GM21723 (cell line): Measurements from ENCODE around the gene IPO11.
"Not testable (repeated sequence)": the region's sequence is repeated elsewhere in the genome, so short reads cannot be mapped to it uniquely, and the experiment has no call there.

Source experiments
- ATAC-seq: cut with Tn5 transposase; IDR thresholded peaks from one replicate; pipeline ENCODE4 v1.9.1; 2021; ENCODE audit warnings: mild to moderate bottlenecking, moderate library complexity; ENCODE audit not compliant: unreplicated experiment

The IPO11 gene

DNA sequence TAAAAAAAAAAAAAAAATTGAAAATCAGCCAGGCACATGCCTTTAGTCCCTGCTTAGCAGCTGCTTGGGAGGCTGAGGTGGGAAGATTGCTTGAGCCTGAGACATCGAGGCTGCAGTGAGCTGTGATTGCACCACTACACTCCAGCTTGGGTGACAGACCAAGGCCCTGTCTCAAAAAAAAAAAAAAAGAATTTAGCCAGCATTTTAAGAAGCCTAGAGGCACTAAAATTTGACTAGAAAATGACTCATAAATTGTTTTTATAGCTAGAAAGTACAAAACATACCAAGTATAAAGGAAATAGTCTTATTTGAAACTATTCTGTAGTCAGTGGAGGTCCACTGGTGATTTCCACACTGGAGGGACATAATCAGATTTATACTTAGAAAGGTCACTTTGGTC, 183.5 kb downstream of the IPO11 start:
- no peak for ATAC-seq

DNA sequence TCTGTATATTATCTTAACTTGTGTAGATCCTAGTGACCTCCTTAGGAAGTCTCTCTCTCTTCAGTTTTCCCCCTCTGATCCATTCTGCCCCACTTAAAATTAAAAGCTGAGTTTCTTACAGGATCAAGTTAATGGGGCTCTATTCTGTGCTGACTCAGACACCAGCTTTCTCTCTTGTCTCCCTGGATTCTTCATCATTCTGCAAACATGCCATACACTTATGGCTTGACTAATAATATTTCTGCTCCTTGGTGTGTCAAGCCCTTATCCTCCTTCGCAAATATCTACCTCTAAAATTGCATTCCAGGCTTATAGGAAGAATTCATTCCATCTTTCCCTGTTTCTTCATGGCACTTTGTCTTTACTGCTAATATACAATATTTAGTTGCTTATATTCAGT, 184.1 kb downstream of the IPO11 start:
- ATAC-seq = no peak

DNA sequence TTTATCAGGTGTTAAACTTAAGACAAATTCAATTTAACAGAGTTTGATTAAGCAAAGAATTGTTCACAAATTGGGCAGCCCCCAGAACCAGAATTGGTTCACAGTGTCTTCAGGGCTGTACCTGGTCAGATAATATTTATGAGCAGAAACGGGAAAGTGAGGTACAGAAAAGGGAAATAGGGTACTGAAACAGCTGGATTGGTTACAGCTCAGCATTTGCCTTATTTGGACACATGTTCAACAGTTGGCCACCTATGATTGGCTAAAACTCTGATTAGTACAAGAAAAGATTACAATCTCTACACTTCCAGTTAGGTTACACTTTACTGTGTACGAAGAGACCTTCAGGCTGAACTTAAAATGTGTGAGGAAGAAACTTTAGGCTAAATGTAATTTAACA, 184.8 kb downstream of the IPO11 start:
- ATAC-seq = no peak

DNA sequence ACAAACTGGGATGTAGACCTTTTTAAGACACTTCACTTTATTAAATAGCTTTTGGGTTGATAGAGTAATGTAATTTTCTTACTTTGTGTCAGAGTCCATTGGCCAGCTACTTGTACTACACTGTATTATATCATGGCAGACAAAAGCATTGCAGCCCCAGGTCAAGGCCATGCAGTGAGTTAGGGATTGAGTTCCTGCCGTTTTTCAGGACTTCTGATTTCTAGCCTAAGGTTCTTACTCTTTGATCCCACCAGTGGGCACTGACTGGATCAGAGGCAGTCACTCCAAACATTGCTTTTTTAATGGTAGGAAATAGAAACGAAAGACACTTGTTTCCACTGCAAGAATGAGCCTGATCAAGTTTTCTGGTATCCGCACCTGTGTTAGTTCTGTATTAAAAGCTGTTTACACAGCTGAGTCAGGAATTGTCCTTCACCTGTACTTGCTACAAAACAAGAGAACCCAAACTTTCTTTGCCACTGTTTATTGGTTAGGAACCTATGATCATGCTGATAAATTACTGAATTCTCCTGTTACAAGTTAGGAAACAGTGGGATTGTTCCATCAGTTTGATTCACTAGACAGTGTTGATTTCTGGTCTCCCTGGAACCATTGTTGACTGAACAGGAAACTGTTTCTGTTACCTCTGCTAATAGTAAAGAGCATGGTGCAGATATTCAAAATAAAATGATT, 188.1 kb downstream of the IPO11 start:
- no peak for ATAC-seq

DNA sequence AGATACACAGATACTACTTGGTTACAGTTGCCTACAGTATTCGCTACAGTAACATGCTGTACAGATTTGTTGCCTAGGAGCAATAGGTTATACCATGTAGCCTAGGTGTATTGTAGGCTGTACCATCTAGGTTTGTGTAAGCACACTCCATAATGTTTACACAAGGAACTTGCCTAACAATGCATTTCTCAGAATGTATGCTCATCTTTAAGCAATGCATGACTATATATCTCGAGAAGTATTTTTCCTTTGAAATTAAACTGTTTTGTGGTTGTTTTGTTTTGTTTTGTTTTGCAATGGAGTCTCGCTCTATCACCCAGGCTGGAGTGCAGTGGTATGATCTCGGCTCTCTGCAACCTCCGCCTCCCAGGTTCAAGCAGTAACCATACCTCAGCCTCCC, 191.4 kb downstream of the IPO11 start:
- no peak for ATAC-seq

DNA sequence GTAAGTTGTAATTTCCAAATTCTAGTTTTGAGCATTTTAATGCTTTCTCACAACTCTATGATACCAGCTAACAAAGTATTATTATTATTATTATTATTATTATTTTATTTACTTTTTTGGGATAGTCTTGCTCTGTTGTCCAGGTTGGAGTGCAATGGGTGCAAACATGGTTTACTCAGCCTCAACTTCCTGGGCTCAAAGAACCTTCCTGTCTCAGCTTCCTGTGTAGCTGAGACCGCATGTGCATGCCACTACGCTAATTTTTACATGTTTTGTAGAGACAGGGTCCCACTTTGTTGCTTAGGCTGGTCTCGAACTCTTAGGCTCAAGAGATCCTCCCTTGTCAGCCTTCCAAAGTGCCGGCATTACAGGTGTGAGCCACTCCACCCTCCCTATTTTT, 193.1 kb downstream of the IPO11 start:
- no peak for ATAC-seq

DNA sequence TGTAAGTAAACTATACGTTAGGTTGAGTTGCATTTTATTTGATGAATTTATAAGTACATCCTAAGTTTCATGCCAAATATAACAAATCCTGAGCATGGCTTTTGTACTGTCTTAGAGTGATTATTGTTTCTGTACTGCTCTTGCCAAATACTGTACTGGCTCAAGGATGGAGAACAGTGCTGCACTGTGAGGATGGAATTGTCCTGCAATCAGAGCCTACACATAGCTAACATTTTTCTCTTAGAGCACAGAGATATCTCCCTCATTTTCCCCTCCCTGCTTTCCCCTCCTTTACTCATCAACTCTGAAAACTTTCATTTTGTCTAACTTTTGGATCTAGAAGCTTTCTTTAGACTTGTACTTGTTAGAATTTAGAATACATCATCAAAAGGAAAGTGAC, 194.3 kb downstream of the IPO11 start:
- ATAC-seq = no peak

DNA sequence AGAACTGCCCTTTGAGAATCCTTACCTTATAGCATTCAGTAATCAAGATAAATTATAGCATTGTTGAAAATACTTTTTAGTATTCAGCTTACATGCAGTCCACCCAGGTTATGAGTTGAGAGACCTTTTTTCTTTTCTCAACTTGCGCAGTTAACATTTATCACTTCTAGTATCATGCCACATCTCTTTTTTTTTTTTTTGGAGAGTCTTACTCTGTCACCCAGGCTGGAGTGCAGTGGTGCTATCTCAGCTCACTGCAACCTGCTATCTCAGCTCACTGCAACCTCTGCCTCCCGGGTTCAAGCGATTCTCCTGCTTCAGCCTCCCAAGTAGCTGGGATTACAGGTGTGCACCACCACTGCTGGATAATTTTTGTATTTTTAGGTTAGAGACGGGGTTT, 195.1 kb downstream of the IPO11 start:
- no peak for ATAC-seq

DNA sequence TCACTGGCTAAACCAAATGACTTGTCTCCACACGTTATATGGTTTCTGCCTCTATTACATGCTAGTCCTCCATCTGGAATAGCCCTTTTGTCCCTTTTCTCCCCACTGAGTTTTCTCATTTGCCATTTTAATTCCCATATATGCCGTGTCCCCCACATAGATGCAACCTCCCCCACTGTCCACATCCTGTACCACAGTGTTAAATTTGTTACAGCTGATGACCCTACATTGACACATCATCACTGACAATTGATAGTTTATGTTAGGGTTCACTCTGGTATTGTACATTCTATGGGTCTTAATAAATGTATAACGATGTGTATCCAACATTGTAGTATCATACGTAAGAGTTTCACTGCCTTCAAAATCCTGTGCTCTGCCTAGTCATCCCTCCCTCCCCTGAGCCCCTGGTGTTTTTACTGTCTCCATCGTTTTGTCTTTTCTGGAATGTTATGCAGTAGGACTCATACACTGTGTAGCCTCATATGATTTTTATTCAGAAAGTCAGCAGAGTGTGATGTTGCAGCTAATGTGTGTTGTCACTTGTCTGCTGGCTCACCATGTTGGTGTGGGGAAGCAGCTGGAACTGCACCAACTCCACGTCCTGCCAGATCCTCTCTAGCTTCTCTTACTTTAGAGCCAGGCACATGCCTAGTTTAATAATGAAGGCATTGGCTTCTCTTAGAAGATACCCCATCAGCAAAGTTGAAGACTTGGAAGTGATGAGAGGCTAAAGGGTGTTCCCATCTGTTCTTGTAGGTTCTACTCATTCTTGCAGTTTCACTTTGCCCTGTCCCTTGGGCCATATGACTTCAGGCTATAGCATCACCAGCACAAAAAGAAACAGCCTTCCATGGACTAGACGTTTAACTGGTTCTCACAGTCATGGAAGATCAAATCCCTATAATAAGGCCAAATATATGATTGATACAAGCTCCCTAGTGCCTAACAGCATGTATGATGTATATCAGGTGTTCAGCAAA, 196.3 kb downstream of the IPO11 start:
- no peak for ATAC-seq

DNA sequence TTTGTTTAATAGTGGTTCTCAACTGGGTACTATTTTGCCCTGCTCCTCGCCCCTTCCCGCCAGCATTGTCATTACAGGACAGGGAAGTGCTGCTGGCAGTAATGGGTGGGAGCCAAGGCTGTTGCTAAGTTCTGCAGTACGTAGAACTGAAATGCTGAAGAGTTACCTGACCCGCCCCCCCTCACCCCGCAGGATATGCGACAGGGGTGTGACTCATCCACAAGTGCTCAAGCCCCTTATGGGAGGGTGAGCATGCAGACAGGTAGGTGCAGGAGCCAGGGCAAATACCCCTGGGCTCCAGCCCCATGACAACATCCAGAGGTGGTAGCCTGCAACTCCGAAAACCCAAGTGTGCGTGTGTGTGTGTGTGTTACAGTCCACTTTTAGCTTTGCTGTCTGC, 201.8 kb downstream of the IPO11 start:
- ATAC-seq = no peak

DNA sequence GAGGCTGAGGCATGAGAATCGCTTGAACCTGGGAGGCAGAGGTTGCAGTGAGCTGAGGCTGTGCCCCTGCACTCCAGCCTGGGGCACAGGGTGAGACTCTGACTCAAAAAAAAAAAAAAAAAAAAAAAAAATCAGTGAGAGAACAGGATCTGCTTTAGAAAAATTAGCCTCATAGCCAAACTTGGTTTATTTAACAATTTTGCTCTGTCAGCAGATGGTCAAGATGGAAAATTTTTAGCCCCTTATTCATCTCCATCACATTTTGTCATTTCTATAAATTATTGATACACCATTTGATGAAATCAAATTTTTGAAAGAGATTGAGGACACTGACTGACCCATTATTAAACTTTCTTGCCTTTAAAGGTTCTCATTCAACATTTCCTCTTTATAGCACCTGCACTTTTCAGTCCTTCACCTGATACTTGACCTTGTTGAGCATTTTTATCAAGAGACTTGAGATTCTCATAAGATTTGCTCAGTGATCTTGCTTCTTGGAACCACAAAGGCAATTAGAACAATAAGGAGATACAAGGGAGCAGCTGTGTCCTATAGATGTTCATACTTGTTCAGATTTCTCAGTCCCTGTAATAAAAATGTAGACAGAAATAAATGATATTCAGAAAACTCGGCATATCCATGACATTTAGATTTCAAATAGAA, 204.2 kb downstream of the IPO11 start:
- no peak for ATAC-seq

DNA sequence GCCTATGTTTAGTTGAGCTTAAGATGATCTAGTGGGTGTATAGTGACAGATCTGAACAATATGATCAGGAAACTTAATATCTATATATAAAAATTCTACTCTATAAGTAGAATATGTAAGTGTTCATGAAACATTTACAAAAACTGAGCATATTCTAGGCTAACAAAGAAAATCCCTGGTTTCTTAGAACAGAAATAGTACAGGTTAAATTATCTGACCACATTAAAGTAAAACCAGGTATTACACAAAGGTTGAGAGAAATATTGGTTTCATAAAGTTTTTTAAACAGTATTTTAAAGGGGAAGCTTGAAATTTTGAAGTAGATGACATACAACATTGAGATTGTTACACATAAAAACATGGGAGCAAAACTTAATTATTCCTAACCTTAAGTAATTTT, 205.4 kb downstream of the IPO11 start:
- ATAC-seq = no peak

DNA sequence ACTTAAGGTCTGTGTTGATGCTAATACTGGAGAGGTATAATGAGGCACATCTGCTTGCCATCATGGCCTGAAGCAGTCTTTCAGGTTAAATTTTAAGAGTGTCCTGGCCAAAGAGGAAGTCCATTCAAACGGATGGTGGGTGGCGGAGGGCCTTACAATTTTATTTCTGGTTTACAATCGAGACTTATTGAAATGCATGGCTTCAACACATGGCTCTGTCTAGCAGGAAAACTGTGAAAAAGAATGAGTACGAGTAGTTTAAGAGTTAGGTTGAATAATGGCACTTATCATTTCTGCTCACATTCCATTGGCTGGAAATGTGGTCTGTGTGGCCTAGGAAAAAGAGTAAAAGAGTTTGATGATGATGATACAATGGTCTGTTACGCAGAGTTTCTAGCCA, 208.2 kb downstream of the IPO11 start:
- ATAC-seq = no peak

DNA sequence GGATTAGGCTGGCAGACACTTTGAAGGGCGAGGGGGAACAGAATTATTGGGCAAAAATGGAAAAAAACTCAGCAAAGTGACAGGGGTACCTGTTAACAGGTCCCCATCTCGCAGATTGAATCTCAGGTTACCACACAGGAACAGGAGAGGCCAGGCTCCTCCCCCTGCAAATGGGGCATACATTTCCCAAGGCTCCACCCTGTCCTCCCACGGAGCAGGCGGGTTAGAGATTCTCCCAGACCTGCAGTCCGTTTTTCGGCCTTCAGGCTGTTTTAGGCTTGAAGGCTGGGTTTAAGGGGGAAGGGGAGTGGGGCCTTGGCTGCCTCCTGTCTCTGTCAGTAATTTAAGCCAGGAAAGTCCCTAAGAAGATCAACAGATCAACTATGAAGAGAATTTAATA, 208.7 kb downstream of the IPO11 start:
- no peak for ATAC-seq

DNA sequence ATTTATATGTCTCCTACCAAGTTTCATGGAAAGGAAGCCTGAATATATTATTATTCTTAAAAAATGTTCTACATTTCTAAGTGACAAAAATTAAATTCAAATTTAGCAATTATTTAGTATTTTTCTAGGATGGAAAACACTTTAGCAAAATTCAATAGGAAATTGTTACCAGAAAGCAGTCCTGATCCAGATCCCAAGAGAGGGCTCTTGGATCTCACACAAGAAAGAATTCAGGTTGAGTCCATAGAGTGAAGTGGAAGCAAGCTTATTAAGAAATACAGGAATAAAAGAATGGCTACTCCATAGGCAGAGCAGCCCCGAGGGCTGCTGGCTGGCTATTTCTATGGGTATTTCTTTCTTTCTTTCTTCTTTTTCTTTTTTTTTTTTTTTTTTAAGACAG, 210.7 kb downstream of the IPO11 start:
- ATAC-seq = no peak

DNA sequence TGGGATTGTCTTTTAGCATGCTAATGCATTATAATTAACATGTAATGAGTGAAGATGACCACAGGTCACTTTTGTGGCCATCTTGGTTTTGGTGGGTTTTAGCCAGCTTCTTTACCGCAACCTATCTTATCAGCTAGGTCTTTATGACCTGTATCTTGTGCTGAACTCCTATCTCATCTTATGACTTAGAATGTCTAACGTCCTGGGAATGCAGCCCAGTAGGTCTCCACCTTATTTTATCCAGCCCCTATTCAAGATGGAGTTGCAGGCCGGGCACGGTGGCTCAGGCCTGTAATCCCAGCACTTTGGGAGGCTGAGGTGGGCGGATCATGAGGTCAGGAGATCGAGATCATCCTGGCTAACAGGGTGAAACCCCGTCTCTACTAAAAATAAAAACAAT, 211.9 kb downstream of the IPO11 start:
- not testable (repeated sequence) for ATAC-seq

DNA sequence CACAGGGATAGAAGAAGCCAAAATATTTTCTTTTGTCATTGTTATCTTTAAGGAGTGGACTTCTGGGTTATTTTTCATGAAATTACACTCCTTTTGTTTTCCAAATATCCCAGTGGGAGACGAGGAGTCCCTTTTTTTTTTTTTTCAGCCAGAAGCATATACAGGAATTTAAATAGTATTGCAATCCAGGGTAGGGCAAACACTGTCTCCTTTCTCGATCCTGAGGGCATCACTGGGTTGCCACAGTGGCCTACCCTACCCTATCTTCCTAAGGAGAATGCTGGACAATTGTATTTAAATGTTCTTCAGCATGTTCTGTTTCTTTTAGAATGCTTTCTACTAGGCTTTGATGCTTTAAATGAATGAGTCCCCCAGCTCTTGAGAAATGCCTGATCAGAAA, 214.0 kb downstream of the IPO11 start:
- ATAC-seq = no peak

DNA sequence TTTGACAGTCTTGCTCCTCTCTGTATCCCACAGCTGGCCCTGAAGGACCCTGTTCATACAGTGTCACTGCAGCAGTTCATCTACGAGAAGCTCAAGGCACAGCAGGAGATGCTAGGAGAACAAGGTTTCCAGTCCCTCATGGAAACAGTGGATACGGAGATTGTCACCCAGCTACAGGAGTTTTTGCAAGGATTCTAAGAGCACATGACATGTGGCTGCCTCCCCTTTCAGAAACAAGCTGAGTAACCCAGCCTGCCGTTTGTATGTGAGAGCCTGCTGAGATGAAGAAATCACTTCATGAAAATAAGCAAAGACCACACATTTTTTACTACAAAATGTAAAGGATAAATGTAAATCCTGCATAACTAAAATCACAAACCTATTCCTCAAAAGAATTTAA, 214.6 kb downstream of the IPO11 start:
- no peak for ATAC-seq

DNA sequence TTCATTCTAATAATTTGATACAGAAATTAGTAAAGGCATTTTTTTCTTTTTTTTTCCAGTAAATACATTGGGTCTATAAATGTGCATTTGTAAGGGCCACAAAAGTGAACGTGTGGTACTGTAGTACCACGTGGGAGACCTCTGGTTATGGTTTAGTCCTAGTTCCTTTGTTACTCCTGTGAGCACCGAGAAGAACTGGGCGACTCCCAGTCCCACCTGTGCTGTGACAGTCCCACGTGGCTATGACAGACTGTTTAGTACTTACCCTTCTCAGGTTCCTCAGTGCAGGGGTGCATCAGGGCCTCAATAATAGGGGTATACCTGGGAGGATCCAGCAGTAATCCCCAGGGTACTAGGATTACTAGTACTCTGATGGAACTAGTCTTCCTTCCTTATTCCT, 215.3 kb downstream of the IPO11 start:
- no peak for ATAC-seq

DNA sequence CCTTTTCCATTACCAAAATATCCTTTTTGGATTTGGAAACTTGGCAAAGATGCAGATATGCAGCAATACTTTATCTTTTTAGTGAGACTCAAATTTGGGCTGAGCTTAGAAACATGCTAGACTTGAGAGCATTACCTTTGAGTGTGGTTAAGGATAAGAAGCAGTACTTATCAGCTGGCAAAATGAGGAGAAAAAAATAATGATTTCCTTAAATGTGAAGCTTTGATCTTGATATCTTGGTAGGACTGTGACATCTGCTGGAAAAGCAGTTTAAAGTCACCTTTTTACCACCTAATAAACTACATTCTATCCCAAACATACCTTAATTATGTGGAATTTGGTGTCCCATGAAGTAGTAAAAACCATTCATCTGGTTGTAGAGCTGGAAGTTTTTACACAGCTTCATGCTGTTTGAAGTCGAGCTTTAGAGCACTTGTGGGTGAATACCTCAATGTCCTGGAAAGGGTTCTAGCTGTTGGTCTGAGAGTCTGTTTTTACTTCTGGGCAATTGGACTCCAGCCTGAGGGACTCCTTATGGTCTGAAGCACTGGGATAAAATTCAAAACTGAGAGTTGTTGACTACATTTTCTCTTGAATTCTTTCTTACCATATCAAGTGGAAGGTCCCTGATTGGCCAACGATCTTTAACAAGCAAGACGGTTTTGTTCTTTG, 219.5 kb downstream of the IPO11 start:
- no peak for ATAC-seq

DNA sequence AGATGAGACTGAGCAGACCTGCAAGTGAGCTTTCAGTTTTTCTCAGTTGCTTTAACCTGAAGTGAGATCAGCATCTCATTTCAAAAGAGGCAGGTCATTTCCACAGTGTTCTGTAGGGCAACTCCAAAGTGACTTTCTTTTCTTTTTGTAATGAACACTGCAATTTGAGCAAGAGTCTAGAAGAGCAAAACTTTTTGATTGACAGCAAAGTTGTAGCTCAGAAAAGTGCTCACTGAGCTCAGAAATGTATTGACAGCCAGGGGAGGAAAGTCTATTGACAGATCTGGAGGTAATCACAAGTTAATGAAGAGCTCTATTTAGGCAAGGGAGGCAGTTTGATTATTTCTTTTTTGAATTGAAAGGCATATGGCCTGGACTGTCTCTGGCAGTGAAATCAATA, 220.7 kb downstream of the IPO11 start:
- ATAC-seq = no peak
